Panc1 (cell line): ENCODE measurements around the gene VWA5B2. TPM values are rescaled to one million over a fixed set of nuclear protein-coding genes. Genes with fewer than 3 reads are reported as not detected.

Experiments
- ATAC-seq: fragments of 200-7000 bp; cut with Tn5 transposase; 2 replicates; pipeline ENCODE4 v1.9.1; 2020; ENCODE audit warnings: mild to moderate bottlenecking, moderate library complexity
- BruUV-seq: library from RNA; stranded (reverse); fragments of 400-500 nt; replicated peaks from 2 replicates; lab custom pipeline; 2021; lab: Mats Ljungman, UMichigan
- CTCF ChIA-PET: fragments of 300-600 bp; sonication (Branson Sonifier 250); formaldehyde crosslinking; loops from one replicate; lab custom pipeline; 2022; ENCODE audit warnings: antibody characterized with exemption; lab: Charles Lee
- POLR2A ChIA-PET: fragments of 300-600 bp; sonication (Branson Sonifier 250); formaldehyde crosslinking; loops from one replicate; lab custom pipeline; 2022; ENCODE audit warnings: antibody characterized with exemption; lab: Charles Lee
- DNase-seq: peaks from one replicate; pipeline ENCODE4 v3.0.0-alpha.2; 2010; ENCODE audit warnings: low read depth, low spot score
- H3K27ac ChIP-seq: 2 replicates; pipeline ENCODE4 v1.5.1; 2011; ENCODE audit warnings: mild to moderate bottlenecking, low read length, inconsistent platforms
- H3K27me3 ChIP-seq: fragments of 200-500 bp; sonication (Bioruptor generic); 2 replicates; pipeline ENCODE4 v1.6.0; 2014; ENCODE audit warnings: low read length, inconsistent platforms; ENCODE audit not compliant: control insufficient read depth, insufficient read depth
- H3K36me3 ChIP-seq: fragments of 200-500 bp; sonication (Bioruptor generic); 2 replicates; pipeline ENCODE4 v1.5.1; 2014; ENCODE audit warnings: inconsistent platforms, mild to moderate bottlenecking, low read length, moderate library complexity; ENCODE audit not compliant: control insufficient read depth, insufficient read depth
- H3K4me1 ChIP-seq: 2 replicates; pipeline ENCODE4 v1.5.1; 2011; ENCODE audit warnings: inconsistent platforms, mild to moderate bottlenecking, low read length, moderate library complexity; ENCODE audit not compliant: control insufficient read depth, insufficient read depth
- H3K4me3 ChIP-seq, 2 experiments: 2 replicates each; pipeline ENCODE4 v1.5.1; 2011 to 2012; ENCODE audit warnings: low read depth in 2 of 2, low read length in 2 of 2, mild to moderate bottlenecking in 2 of 2, inconsistent platforms in 1 of 2, moderate library complexity in 1 of 2
- H3K9me3 ChIP-seq: fragments of 200-500 bp; sonication (Bioruptor generic); 2 replicates; pipeline ENCODE4 v1.5.1; 2014; ENCODE audit warnings: low read depth, mild to moderate bottlenecking, inconsistent platforms, low read length, moderate library complexity; ENCODE audit not compliant: control insufficient read depth, insufficient read depth
- CTCF ChIP-seq: fragments of 450-650 bp; IDR thresholded peaks from 2 replicates; pipeline ENCODE4 v1.5.1; 2017; ENCODE audit warnings: mild to moderate bottlenecking
- POLR2AphosphoS5 ChIP-seq: IDR thresholded peaks from 2 replicates; pipeline ENCODE4 v1.6.1; 2012; ENCODE audit warnings: mild to moderate bottlenecking, low read depth, low read length, moderate library complexity
- SIN3A ChIP-seq: IDR thresholded peaks from 2 replicates; pipeline ENCODE4 v1.6.1; 2012; ENCODE audit warnings: low read depth, mild to moderate bottlenecking, low read length, moderate library complexity, borderline replicate concordance; ENCODE audit not compliant: insufficient read depth
- TCF7L2 ChIP-seq: IDR thresholded peaks from 2 replicates; pipeline ENCODE4 v1.6.1; 2011; ENCODE audit warnings: mild to moderate bottlenecking, low read depth, low read length, inconsistent platforms
- in situ Hi-C: cut with HindIII; loops from 2 replicates; pipeline ENCODE4 v1.10.0; 2016; ENCODE audit warnings: low sequenced_read_pairs, low pct_unique_long_range_greater_than_20kb
- intact Hi-C: fragments of 100-400 bp; cut with micrococcal nuclease; formaldehyde crosslinking; loops from one replicate; pipeline ENCODE4 v1.10.0; 2022; ENCODE audit not compliant: unreplicated experiment
- total RNA-seq: library from RNA; stranded (reverse); gene quantifications from one replicate; pipeline ENCODE4 v1.2.1, GENCODE V29; 2021; ENCODE audit not compliant: unreplicated experiment
- TF ChIP-seq, protein P1 (sequence below), 2 experiments: IDR thresholded peaks; 2 replicates each; pipeline ENCODE4 v1.6.1; 2011 to 2012; ENCODE audit warnings: low read depth in 2 of 2, control low read depth in 1 of 2, low read length in 1 of 2, mild to moderate bottlenecking in 1 of 2, moderate library complexity in 1 of 2; ENCODE audit not compliant: insufficient read depth in 1 of 2

VWA5B2 gene
- total RNA-seq, 1 experiment from 2014 or later: 0.28 TPM

- ChIA-PET CTCF (no interaction called here), POLR2A (interaction anchor here (0.6 kb wide), 1 partner anchor 10 kb away, joined by 3 read pairs; the partner anchor contains the start of gene AP2M1)
- no peaks in the 10 kb centered on the region for H3K9me3 ChIP-seq
- no peak for TF ChIP-seq TCF7L2
- no peak for TF ChIP-seq SIN3A
- TF ChIP-seq, protein P1, sequence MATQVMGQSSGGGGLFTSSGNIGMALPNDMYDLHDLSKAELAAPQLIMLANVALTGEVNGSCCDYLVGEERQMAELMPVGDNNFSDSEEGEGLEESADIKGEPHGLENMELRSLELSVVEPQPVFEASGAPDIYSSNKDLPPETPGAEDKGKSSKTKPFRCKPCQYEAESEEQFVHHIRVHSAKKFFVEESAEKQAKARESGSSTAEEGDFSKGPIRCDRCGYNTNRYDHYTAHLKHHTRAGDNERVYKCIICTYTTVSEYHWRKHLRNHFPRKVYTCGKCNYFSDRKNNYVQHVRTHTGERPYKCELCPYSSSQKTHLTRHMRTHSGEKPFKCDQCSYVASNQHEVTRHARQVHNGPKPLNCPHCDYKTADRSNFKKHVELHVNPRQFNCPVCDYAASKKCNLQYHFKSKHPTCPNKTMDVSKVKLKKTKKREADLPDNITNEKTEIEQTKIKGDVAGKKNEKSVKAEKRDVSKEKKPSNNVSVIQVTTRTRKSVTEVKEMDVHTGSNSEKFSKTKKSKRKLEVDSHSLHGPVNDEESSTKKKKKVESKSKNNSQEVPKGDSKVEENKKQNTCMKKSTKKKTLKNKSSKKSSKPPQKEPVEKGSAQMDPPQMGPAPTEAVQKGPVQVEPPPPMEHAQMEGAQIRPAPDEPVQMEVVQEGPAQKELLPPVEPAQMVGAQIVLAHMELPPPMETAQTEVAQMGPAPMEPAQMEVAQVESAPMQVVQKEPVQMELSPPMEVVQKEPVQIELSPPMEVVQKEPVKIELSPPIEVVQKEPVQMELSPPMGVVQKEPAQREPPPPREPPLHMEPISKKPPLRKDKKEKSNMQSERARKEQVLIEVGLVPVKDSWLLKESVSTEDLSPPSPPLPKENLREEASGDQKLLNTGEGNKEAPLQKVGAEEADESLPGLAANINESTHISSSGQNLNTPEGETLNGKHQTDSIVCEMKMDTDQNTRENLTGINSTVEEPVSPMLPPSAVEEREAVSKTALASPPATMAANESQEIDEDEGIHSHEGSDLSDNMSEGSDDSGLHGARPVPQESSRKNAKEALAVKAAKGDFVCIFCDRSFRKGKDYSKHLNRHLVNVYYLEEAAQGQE (IDR thresholded peaks at IDR 0.05; ENCODE audit: insufficient read depth in 1 of 2, low read depth in 2 of 2, low read length in 1 of 2): no peak
- TF ChIP-seq CTCF: no peak
- TF ChIP-seq POLR2AphosphoS5: no peak
- H3K4me3 ChIP-seq: no peak overlapping the region
- intact Hi-C loops: no loop called here
- H3K27ac ChIP-seq: peak overlapping the region; percentile 90
- H3K27me3 ChIP-seq: no peaks in the 10 kb centered on the region
- peaks cover 30% of the 10 kb centered on the region for H3K36me3 ChIP-seq
- no TSS peak for BruUV-seq
- ATAC-seq: no peak
- H3K4me1 ChIP-seq: peaks cover 15% of the 10 kb centered on the region
- in situ Hi-C loops: no loop called here
- no peak for DNase-seq
These were observed 44.7 kb upstream of the VWA5B2 start for GRCh38 chr3:184184546-184185230.

GRCh38 chr3:184185461-184186183 is 43.8 kb upstream of the VWA5B2 start:
- H3K4me1 ChIP-seq: peaks cover 15% of the 10 kb centered on the region
- intact Hi-C loops (no loop called here), in situ Hi-C loops (no loop called here)
- ATAC-seq: peak; percentile 95
- ChIA-PET POLR2A (interaction anchor here (0.6 kb wide), 1 partner anchor 740 kb away, joined by 4 read pairs; no protein-coding TSS in a partner anchor), CTCF (interaction anchor here (0.5 to 1.0 kb wide), 3 partner anchors 10 to 283 kb away, joined by 3 to 6 read pairs (median 4); no protein-coding TSS in a partner anchor)
- TF ChIP-seq SIN3A (peak; percentile 16; the same call in 1 of the 2 replicates), POLR2AphosphoS5 (peak; percentile 94), TCF7L2 (0 out of 2 replicates have a peak, but pooled peaks have one; percentile 17)
- TF ChIP-seq, protein P1 (IDR thresholded peaks at IDR 0.05; ENCODE audit: insufficient read depth in 1 of 2, low read depth in 2 of 2, low read length in 1 of 2): no peak
- peak overlapping the region; percentile 88 to 91 for H3K4me3 ChIP-seq
- H3K36me3 ChIP-seq: peaks cover 34% of the 10 kb centered on the region
- TSS peak; percentile 97 for BruUV-seq
- H3K27ac ChIP-seq: peak overlapping the region; percentile 92
- no peaks in the 10 kb centered on the region for H3K27me3 ChIP-seq
- no peaks in the 10 kb centered on the region for H3K9me3 ChIP-seq
- DNase-seq: peak; percentile 97
